HG03045 (cell line): ENCODE results near the gene NLE1.
"Not testable (repeated sequence)": the region's sequence is repeated elsewhere in the genome, so short reads cannot be mapped to it uniquely, and the experiment has no call there.

Experiments used
- ATAC-seq: cut with Tn5 transposase; IDR thresholded peaks from one replicate; pipeline ENCODE4 v1.9.1; 2021; ENCODE audit warnings: mild to moderate bottlenecking, moderate library complexity; ENCODE audit not compliant: unreplicated experiment

Gene NLE1

DNA sequence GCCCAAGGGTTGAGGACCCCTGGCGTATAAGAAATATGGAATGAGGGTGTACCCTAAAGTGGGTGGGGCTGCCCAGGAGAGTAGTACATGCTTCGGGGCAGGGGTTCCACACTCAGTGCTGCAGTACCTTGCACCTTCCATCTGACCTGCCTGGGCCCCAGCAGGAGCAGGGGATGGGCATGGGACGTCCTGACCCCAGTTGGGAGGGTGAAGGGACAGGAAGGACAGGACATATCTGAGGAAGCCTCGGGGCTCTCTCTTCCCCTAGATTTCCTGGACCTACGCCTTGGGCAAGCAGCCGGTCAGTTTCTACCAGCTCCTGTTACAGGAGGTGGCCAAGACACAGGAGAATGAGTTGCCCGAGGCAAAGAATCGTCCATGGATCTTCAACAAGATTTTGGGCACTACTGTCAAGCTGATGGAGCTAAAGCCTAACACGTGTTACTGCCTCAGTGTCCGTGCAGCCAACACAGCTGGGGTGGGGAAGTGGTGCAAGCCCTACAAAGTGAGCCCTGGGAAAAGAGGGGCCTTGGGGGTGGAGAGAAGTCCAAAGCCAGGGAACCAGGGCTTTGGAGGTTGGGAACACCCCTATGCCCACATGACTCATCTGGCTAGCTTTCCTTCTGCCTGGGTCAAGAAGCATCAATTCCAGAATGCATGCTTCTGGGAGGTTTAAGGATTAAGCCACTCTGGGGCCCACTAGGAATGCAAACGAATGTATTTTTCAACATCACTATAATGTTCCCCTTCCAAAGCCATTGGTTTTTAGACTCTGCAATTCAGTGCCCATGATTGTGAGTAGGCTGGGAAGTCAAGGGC lies 12.7 kb downstream of the NLE1 start:
- ATAC-seq, result no peak

DNA sequence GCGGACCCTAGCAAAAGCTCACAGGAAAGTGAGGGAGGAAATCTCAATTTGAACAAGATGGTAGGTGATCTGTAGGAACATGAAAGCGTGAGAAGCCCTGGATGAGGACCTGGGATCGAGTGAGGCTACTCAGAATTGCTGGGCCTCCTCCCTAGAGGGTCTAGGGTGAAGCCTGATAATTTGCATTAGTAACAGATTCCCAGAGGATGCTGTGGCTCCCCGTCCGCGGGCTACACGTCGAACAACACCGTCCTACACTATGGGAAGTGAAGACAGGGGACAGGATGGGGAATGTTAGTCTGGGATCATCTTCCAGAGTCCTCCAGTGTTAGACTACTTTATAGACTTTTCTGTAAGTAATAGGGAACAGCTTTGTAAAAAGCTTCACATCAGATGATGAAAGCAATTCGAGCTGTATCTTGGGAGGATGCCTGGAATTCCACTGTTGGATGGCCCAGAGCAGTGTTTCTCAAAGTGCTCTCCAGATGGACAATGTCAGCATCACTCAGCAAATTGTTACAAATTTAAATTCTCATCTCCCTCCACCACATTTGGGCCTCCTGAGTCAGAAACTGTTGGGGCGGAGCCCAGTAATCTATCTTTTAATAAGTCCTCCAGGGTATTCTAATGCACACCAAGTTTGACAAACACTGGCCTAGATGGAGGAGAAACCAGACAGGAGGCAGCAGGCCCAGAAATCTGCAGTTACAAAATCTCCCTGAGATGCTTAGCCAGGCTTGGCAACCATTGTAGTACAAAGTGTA lies 14.2 kb downstream of the NLE1 start:
- no peak for ATAC-seq

DNA sequence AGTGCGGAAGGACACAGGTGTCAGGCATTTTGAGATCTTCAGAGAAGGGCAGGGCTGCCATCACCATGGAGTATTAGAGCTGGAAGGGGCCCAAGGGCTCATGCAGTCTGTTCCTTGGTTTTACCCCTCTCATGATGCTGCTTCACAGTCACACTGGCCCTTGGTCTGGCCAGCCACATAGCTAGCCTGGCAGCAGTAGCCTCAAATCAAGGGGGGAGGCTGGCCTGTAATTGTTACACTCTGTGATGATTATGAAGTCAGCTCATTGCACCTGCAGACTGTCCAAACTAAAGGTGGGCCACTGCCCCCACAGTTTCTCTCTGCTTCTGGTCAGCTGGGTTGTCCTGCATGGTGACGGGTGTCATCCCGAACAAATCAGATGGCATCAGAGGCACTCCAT lies 20.8 kb downstream of the NLE1 start, which contains the start of gene FNDC8:
TSS of gene FNDC8 (plus strand) at position 301 of the 400 bp plus-strand sequence. CDS start at position 380, 79 bp downstream.
- ATAC-seq, result no peak

DNA sequence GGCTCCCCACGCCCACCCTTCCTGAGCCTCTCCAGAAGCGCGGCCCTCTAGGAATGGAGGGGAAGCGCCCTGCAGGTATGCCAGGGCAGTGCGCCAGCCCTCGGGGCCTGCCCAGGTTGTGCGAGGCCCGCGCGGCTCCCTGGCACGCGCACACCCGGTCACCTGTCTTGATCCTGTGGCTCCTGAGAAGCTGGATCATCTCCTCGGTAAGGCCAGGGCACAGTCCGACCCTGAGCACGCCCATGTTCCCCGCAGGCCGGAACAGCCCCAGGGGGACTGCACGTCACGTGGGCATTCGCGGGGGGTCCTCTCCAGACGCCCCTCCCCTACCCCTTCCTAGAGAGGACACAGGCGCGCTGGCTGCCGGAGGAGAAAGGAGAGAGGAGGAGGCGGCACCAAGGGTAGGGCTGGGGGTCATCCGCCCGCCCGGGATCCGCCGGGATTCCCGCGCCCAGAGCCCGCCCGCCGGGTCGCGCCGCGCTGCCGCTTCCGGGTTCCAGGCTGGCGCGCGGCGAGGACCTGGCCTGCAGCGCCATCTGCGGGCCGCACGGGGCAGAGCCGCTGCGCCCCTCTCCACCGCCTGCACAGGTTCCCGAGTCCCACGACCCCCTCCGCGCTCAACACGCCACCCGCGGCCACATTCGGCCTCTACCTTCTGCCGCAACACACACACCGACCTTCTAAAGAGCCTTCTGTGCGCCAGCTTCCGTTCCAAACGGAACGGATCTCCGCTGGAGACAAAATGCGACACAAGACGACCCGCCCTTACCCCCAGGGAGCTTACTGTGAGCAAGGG lies 22.5 kb downstream of the NLE1 start, which contains the start of gene RAD51D:
TSS of gene RAD51D (minus strand) at position 491 of the 796 bp plus-strand sequence. CDS start at position 244, 247 bp downstream.
- ATAC-seq, result peak; percentile 82

DNA sequence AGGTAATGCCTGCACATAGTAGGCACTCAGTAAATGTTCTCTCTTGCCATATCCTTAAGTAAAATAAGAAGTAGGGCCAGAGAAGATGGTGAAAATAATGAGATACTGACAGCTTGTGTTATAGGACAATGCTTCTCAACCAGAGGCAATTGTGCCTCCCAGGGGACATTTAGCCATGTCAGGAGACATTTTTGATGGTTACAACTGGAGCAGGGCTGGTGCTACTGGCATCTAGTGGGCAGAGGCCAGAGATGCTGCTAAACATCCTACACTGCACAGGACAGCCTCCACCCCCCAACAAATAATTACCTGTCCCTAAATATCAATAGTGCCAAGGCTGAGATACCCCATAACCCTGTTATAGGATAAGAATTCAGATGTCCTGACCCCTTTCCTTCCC lies 24.1 kb downstream of the NLE1 start:
- ATAC-seq, result no peak

DNA sequence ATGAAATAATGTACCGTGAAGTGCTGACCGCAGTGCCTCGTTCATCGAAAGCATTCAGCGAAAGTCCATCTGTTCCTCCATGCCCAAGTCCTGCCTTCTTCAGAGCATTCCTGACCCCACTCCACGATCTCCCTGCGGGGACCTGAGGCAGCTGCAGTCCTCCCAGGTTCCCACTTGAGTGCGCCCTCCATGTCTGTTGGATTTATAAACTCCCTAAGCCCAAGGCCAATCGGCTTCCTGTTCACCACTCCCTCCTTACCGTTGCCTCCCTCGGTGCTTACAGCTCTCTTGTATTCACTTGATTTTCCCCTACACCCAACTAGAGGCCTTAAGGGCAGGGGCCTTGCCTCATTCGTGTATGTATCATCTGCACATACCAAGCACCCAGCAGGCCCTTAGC lies 25.3 kb downstream of the NLE1 start:
- no peak for ATAC-seq

DNA sequence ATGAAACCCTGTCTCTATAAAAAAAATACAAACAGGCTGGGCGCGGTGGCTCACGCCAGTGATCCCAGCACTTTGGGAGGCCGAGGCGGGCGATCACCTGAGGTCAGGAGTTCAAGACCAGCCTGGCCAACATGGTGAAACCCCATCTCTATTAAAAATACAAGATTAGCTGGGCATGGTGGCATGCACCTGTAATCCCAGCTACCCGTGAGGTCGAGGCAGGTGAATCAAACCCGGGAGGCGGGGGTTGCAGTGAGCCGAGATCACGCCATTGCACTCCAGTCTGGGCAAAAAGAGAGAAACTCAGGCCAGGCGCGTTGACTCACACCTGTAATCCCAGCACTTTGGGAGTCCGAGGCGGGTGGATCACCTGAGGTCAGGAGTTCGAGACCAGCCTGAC lies 31.3 kb downstream of the NLE1 start:
- ATAC-seq, result not testable (repeated sequence)

DNA sequence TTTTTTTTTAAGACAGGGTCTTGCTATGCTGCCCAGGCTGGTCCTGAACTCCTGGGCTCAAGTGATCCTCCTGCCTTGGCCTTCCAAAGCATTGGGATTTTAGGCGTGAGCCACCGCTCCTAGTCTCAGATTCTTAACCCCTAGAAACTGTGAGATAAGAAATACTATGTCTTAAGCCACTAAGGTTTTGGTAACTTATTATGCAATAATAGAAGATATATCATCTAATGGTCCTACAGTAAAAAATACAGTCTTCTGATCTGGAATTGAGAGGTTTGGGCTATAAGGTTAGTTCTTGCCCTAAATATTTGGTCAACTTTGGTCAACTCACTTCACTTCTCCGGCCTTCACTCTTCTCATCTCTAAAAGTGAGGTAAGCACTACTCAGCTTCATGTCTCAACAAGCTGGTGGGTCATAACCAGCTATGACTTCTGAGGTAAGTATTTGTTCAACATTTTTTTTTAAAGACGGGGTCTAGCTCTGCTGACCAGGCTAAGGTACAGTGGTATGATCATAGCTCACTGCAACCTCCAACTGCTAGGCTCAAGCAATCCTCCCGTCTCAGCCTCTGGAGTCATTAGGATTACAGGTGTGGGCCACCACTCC lies 37.2 kb downstream of the NLE1 start:
- no peak for ATAC-seq

DNA sequence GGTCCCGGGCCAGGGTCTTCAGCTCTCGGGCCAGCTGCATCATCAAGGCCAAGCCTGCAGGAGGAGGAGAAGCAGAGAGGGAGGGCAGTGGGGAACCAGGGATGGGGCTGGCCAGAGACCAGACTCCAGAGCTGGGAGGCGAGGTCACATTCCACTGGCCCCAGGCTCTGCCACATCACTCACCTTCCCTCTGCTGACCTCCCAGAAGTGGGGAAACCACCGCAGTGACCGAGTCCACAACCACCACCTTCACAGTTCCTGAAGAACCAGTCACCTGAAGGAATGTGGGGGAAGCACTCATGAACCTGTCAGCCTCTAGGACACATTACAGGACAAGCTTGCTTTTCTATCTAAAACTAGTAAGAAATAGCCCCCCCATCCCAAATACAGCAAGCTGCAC lies 38.8 kb downstream of the NLE1 start:
- no peak for ATAC-seq

DNA sequence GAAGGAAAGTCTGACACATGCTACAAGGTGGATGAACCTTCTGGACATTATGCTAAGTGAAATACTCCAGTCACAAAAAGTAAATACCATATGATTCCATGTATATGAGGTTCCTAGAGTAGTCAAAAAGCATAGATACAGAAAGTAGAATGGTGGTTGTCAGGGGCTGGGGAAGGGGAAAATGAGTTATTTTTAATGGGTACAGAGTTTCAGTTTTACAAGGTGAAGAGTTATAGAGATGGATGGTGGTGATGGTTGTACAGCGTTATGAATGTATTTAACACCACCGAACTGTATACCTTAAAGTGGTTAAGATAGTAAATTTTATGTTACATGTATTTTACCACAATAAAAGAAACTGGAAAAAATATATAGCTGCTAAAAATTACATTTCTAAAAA lies 40.4 kb downstream of the NLE1 start:
- ATAC-seq, result no peak

DNA sequence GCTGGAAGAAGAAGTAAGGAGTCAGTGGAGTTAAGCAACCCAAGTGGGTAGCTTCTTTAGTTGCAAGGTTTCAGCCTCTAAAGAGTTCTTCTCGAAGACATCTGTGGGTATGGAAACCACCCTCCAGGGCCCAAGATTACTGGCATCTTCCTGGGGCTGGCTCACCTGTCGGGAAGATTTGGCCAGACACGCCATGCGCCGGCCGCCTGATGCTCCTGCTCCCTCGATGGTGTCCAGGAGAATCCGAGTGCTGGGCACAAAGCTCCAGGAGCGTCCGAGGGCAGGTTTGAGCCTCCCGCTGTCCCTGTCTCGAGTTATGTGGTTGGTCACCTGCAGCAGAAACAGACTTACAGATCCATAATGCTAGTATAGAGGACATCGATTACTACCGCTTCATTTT lies 41.1 kb downstream of the NLE1 start:
- ATAC-seq, result no peak

DNA sequence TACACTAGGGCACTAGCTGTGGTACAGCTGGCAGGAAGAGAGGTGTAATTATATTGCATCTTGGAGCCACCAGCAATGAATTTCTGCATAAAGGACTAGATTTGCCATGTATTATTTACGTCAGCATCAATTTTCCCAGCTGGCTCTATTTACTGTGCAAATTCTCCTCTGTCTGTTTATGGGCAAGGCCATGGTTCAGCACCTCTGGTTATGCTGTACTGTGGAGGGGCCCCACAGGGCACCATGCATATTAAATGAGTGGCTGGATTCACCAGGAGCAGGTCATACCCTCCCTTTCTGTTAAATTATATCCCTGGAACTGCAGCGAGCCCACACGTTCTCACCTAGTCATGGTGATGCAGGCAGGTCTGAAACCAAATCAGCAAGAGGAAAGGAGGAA lies 42.2 kb downstream of the NLE1 start:
- no peak for ATAC-seq

DNA sequence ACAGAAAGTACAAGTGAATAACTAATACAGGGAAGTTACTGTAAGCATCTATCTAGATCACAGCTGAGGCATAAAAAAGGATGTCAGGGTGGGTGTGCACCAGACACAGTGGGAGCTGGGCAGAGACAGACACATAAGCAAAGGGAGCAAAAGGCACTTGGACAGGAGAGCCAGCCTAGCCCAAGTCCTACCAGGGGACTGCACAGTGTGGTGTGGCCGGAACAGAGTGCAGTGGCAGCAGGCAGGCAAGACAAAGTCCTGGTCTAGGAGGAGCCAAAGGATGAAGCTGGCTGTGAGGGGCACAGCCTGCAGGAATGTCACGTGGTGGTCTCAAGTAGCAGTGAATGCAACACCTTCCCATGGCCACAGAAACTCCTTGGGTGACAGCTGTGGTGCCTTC lies 44.3 kb downstream of the NLE1 start:
- ATAC-seq, result no peak

DNA sequence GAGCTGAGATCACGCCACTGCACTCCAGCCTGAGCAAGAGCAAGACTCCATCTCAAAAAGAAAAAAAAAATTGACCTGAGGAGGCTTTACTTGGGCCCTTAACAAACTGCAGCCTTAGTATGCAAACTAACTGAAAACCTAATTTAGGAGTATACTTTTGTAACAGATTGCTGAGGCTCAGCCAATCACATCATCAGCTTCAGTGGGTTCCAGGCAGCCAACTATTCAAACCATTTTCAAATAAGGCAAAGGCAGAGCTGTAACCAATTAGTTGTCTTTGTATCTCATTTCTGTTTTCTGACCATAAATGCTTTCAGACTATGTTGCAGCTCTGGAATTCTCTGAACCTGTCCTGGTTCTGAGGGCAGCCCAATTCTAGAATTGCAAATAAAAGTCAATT lies 46.4 kb downstream of the NLE1 start:
- no peak for ATAC-seq

DNA sequence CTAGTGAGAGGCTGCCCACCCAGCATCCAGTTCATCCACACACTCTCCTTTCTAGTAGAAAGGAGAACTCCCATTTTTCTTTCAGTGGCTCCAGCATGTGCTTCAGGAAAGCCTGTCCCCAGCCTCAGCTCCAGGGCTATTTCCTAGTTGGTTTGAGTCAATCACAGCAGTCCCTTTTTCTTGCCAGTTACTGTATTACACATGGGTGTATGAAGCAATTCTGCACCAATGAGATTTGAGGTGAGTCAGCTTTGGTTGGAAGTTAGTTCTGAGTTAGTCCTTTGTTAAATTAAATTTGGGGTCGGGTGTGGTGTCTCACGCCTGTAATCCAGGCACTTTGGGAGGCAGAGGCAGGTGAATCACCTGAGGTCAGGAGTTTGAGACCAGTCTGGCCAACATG lies 47.2 kb downstream of the NLE1 start:
- ATAC-seq, result no peak

DNA sequence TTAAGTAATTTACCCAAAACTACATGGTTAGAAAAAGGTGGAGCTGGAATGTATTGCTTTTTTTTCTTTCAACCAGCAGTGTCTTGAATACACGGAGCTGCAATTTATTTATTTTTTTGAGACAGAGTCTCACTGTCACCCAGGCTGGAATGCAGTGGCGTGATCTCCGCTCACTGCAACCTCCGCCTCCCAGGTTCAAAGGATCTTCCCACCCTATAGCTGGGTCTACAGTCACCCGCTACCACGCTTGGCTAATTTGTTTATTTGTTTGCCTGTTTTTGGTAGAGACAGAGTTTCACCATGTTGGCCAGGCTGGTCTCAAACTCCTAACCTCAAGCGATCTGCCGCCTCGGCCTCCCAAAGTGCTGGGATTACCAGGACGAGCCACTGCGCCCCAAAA lies 51.4 kb downstream of the NLE1 start:
- ATAC-seq, result not testable (repeated sequence)

DNA sequence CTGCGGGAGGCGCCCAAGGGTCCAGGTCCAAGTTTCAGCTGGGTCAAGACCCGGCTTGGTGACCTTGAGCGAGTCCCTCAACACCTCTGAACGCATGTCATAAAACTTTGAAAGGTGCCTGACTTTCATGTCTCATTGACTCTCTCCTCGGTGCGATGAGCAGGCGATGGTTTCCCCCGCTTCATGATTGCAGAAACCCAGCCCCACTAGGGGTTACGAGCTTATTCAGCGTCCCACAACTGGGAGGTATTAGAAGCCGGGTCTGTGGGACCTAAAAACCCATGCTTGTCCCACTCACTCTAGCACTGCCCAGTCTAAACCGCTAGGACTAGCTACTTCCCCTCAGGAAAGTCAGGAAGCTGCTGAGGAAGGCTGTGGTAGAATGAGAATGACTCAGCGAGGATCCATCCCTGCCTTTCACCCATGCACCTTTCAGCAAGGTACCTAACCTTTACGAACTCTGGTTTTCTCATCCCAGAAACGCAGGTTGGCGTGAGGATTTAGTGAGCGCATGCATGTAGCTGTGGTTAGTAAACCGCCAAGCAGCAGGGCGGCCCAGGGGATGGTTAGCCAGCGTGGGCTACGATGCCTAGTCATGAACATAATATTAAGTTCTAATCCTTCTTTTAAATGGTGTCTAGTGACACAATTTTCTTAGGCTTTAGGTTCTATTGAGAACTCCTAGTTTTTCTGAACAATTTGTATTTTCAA lies 52.4 kb downstream of the NLE1 start:
- peak; percentile 14 for ATAC-seq

DNA sequence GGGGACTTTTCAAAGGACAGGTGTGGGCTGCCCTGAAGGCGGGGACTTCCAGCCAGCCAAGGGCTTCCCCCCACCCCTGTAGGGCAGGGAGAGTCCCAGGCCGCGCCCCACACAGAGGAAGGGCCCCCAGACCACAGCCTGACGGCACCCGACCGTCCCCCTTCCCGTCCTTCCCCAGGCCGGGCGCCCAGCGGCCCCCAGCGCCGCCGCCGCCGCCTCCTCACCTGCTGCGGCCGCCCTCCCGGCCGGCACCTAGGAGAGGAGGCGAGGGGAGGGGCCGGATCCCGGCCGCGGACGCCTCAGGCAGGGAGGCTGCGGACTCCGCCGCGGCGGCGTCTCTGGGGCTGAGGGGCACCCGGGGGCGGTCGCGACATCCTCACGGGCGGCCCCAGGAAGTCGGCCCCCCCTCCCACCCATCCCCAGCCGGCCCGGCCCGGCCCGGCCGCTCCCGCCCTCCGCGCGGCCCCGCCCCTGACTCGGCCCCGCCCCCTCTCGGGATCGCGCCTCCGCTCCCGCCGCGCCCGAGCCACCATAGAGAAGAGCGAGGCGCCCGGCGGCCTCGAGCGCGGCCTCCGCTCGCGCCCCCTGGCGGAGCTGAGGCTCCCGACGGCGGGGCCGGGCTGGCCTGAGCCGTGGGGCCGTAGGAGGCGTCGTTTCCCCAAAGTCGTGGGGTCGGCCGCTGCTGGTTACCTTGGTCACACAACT lies 53.1 kb downstream of the NLE1 start:
- peak; percentile 70 for ATAC-seq

DNA sequence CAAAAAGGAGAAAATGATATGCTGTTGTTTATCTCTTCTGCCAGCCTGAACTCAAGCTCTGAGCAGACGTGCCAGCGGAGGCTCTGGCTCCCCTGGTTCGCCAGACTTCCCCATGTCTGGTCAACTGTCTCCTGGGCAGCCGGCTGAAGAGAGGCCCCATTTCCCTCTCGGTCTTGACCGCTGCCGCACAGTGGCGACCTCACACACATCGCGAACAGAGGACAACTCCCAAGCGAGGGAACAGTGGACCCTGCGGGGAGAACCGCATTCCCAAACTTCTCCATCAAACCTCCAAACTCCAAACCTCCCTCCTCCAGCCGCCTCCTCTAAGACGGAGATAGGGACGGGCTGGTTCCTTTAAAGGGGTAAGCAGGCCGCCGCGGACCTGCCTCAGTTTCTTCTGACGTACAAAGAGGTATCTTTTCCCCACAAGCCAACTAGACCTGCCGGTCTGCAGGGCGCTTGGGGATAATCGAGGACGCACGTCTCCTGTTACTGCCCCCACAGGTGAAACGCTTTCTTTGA lies 53.7 kb downstream of the NLE1 start:
- ATAC-seq, result peak; percentile 16
